ENCODE results near the gene PLA1A. TPM values are rescaled to one million over a fixed set of nuclear protein-coding genes. Genes with fewer than 3 reads are reported as not detected.

PLA1A gene
- total RNA-seq, 1 experiment from 2014 or later, result not detected

DNA sequence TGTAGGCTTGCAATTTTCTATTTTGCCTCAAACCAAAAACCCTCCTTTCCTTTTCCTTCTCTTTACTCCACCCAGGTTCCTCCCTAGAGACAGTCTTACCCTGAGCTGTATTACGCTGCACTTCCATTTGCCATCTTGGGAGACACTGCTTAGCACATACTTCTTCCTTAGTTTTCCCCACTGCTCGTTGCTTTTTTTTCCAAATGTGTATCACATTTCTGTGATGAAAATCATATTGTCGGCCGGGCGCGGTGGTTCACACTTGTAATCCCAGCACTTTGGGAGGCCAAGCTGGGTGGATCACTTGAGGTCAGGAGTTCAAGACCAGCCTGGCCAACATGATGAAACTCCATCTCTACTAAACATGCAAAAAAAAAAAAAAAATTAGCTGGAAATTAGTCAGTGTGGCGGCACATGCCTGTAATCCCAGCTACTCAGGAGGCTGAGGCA lies 33.2 kb downstream of the PLA1A start:
- no peak for DNase-seq (ENCODE audit: low spot score)
- Histone ChIP-seq H3K9me3 (ENCODE audit: low read depth, low read length, poor library complexity, severe bottlenecking) (no peaks in the 10 kb centered on the region), H3K4me3 (ENCODE audit: low read depth, low read length, poor library complexity, severe bottlenecking) (no peak overlapping the region), H3K36me3 (ENCODE audit: insufficient read depth, low read length, poor library complexity, severe bottlenecking) (no peaks in the 10 kb centered on the region), H3K4me1 (ENCODE audit: insufficient read depth, low read length, poor library complexity, severe bottlenecking) (peaks cover 1% of the 10 kb centered on the region), H3K27me3 (replicated peaks; ENCODE audit: insufficient read depth, low read depth, low read length, poor library complexity) (no peaks in the 10 kb centered on the region), H3K27ac (ENCODE audit: low read depth, low read length, poor library complexity, severe bottlenecking) (no peak overlapping the region)
- CTCF ChIA-PET, result no interaction called here
- POLR2A ChIA-PET (ENCODE audit: low non-redundant PET), result no interaction called here
- intact Hi-C loops (cut with micrococcal nuclease; ENCODE audit: unreplicated experiment), result no loop called here
- TF ChIP-seq, protein P1, sequence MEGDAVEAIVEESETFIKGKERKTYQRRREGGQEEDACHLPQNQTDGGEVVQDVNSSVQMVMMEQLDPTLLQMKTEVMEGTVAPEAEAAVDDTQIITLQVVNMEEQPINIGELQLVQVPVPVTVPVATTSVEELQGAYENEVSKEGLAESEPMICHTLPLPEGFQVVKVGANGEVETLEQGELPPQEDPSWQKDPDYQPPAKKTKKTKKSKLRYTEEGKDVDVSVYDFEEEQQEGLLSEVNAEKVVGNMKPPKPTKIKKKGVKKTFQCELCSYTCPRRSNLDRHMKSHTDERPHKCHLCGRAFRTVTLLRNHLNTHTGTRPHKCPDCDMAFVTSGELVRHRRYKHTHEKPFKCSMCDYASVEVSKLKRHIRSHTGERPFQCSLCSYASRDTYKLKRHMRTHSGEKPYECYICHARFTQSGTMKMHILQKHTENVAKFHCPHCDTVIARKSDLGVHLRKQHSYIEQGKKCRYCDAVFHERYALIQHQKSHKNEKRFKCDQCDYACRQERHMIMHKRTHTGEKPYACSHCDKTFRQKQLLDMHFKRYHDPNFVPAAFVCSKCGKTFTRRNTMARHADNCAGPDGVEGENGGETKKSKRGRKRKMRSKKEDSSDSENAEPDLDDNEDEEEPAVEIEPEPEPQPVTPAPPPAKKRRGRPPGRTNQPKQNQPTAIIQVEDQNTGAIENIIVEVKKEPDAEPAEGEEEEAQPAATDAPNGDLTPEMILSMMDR (conservative IDR thresholded peaks at IDR 0.05; ENCODE audit: low read depth, low read length), result no peak
- TF ChIP-seq EZH2 (IDR thresholded peaks at IDR 0.05; ENCODE audit: borderline replicate concordance, low read depth, low read length, poor library complexity, severe bottlenecking), result no peak
- BruUV-seq (replicated peaks), result no TSS peak

DNA sequence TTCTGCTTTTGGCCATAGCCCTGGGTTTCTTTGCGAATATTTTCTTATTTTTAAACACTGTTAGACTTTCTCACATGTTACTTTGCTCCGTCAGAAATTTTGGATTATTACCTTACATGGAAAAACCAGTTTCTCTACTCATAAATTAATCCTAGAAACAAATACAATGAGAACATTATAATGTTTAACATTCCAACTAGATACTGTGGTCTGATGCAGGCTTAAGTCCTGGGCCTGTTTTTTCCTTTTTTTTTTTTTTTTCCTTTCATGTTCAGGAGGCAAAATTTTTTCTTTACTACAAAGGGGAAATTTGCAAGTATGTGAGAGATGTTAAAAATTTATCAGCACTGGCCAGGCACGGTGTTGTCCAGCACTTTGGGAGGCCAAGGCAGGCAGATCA lies 33.8 kb downstream of the PLA1A start:
- TF ChIP-seq, protein P1 (conservative IDR thresholded peaks at IDR 0.05; ENCODE audit: low read depth, low read length), result no peak
- TF ChIP-seq EZH2 (IDR thresholded peaks at IDR 0.05; ENCODE audit: borderline replicate concordance, low read depth, low read length, poor library complexity, severe bottlenecking), result no peak
- H3K4me3 ChIP-seq (ENCODE audit: low read depth, low read length, poor library complexity, severe bottlenecking), result no peak overlapping the region
- no peaks in the 10 kb centered on the region for H3K9me3 ChIP-seq (ENCODE audit: low read depth, low read length, poor library complexity, severe bottlenecking)
- ChIA-PET CTCF (no interaction called here), POLR2A (ENCODE audit: low non-redundant PET) (no interaction called here)
- no peaks in the 10 kb centered on the region for H3K27me3 ChIP-seq (replicated peaks; ENCODE audit: insufficient read depth, low read depth, low read length, poor library complexity)
- no TSS peak for BruUV-seq (replicated peaks)
- H3K27ac ChIP-seq (ENCODE audit: low read depth, low read length, poor library complexity, severe bottlenecking), result no peak overlapping the region
- no peaks in the 10 kb centered on the region for H3K4me1 ChIP-seq (ENCODE audit: insufficient read depth, low read length, poor library complexity, severe bottlenecking)
- no peaks in the 10 kb centered on the region for H3K36me3 ChIP-seq (ENCODE audit: insufficient read depth, low read length, poor library complexity, severe bottlenecking)
- intact Hi-C loops (cut with micrococcal nuclease; ENCODE audit: unreplicated experiment), result no loop called here
- DNase-seq (ENCODE audit: low spot score), result no peak

DNA sequence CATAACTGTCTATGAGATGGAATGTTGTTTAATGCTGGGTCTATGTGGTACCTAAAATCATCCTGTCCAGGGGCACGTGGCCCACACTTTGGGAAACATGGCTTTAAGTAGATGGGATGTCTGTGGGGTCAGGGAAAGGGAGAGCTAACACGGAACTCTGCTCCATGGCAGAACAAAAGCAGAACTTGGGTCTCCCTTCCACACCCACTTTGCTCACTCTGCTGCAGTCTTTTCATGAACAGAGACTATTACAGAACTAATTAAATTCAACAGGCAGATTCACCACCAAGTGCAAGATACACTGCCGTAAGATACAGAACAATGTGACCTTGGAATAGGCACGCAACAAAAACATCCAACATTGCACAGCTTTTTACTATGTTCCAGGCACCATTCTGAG lies 34.5 kb downstream of the PLA1A start:
- no peaks in the 10 kb centered on the region for H3K27me3 ChIP-seq (replicated peaks; ENCODE audit: insufficient read depth, low read depth, low read length, poor library complexity)
- H3K27ac ChIP-seq (ENCODE audit: low read depth, low read length, poor library complexity, severe bottlenecking), result no peak overlapping the region
- H3K4me1 ChIP-seq (ENCODE audit: insufficient read depth, low read length, poor library complexity, severe bottlenecking), result no peaks in the 10 kb centered on the region
- intact Hi-C loops (cut with micrococcal nuclease; ENCODE audit: unreplicated experiment), result no loop called here
- no peaks in the 10 kb centered on the region for H3K36me3 ChIP-seq (ENCODE audit: insufficient read depth, low read length, poor library complexity, severe bottlenecking)
- no peak for TF ChIP-seq EZH2 (IDR thresholded peaks at IDR 0.05; ENCODE audit: borderline replicate concordance, low read depth, low read length, poor library complexity, severe bottlenecking)
- TF ChIP-seq, protein P1 (conservative IDR thresholded peaks at IDR 0.05; ENCODE audit: low read depth, low read length), result no peak
- H3K4me3 ChIP-seq (ENCODE audit: low read depth, low read length, poor library complexity, severe bottlenecking), result no peak overlapping the region
- ChIA-PET CTCF (no interaction called here), POLR2A (ENCODE audit: low non-redundant PET) (no interaction called here)
- H3K9me3 ChIP-seq (ENCODE audit: low read depth, low read length, poor library complexity, severe bottlenecking), result no peaks in the 10 kb centered on the region
- no TSS peak for BruUV-seq (replicated peaks)
- no peak for DNase-seq (ENCODE audit: low spot score)

All from A673 (cell line).